AG20443 (cell line): ENCODE data around the gene MFAP2.
"Not testable (repeated sequence)": the region's sequence is repeated elsewhere in the genome, so short reads cannot be mapped to it uniquely, and the experiment has no call there.

ENCODE experiments used
- DNase-seq: peaks from one replicate; pipeline ENCODE4 v3.0.0; 2012; ENCODE audit warnings: low spot score, mixed read lengths

MFAP2 gene

DNA sequence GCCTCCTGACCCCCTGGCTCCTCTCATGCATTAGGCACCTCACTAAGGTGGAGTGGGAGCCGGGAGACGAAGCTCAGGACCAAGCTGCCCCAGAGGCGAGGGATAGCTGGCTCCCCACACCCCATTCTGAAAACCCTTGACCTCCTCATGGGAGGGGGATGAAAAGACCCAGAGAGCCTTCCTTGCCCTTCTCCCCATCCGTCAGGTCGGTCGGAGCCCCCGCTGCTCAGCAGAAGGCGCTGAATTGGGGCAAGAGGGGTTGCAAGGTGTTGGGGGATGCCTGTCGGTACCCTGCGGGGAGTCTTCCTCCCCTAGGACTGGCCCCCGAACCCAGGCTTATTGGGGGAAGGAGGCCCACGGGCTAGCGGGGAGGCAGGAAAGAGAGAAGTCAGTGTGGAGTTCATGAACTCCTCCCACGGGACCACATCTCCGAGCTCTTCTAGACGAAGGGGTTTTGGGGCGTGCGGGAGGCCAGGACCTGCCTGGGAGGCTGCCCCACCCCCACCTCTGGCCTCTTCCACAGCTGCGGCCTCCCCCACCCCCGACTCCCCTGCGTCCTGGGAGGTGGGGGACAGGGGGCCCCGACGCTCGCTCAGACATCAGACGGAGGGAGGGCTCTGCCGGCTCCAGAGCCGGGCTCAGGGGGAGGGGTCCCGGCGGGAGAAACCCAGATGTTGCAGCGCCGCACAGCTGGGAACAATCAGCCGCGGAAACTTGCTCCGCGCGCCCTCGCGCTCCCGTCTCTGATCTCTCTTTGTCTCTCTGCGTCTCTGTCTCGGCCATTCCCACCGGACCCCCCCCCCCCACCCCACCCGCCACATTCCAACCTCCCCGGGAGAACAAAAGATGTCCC, 719 bp downstream of the MFAP2 start:
- peak; percentile 57 for DNase-seq

DNA sequence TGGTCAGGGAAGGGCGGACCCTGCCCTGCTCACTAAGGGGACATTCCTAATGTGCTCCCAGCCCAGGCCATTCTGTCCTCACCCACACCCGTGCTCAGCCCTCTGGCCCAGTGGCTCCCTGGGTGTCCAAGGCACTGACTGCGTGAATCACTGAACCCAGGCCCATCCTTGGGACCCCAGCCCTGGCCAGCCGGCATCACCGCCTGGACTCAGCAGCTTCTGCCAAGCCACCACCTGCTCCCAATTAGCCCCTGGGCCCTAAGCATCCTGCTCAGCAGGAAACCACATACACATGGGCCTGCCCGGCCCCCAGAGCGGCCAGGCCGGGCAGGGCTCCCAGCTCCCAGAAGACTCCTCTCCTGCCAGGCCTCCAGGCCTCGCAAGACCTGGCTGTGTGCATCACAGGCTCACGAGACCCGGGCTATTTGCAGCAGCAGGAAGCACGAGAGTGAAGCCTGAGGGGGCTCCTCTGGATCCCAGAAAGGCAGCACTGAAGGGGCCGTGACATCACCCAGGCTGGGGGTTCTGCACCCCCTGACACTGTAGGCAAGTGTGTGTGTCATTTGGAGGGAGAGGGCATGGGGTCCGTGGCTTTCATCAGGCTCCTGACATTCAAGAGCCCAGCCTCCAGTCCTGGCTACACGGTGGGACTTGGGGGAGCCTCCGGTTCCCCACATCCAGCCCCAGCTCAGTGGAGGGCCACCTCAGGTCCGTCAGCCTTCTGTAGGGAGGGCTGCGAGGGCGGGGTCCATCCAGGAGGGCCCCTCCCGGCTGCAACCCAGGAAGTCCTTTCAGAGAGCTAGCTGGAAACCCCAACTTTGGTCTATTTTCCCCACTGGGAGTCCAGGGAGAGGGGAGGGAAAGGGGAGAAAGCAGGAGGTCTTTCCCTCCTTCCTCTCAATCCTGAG, 1.6 kb downstream of the MFAP2 start:
- DNase-seq: peak; percentile 96

DNA sequence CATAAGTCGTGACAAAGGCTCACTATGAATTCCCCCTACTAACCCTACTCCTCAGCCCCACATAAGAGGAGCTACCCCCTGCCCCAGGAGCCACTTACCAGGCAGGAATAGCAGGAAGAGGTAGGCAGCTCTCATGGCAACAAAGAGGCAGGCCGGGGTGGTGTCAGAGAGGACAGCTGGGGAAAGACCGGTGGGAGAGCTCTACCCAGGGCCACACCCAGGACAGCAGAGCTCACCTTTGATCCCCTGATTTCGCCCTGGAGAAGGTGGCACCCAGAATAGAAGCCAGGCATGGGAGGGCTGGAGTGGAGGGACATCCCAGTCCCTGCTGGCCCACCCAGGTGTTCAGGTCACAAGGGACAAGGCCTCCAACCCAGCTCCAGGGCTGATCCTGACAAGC, 2.3 kb downstream of the MFAP2 start:
- DNase-seq: no peak

DNA sequence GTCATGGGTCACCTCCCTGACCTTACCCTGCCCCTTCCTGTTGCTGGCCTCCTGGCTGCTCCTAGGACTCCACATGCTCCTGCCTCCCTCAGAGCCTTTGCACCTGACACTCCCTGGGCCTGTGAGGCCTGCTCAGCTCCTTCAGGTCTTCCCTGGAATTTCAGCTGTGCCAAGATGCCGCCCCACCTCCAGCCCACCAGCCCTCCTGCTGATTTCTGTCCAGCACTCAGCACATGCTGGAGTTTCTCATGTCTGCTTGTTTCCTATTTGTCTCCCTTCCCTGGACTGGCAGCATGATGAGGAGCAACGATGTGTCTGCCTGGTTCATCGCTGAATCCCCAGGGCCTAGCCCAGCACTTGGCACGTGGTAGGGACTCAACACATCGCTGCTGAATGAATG, 3.0 kb downstream of the MFAP2 start:
- DNase-seq: no peak

DNA sequence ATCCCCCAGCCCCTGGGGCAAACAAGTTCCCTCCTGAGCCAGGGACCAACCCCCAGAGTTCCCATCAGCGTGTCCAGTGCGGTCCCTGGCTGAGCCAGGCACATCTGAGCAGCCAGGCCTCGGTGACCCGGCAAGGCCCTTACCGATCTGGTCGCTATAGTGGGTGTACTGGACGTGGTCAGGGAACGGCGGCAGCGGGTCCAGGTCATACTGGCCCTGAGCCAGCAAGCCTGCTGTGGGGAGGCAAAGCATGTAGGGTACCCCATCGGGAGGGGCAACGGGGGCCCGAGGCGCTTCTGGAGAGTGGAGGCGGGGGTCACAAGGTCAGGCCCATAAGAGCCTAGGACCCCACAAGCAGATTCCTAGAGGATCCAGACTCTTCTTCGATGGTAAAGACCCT, 3.5 kb downstream of the MFAP2 start:
- no peak for DNase-seq

DNA sequence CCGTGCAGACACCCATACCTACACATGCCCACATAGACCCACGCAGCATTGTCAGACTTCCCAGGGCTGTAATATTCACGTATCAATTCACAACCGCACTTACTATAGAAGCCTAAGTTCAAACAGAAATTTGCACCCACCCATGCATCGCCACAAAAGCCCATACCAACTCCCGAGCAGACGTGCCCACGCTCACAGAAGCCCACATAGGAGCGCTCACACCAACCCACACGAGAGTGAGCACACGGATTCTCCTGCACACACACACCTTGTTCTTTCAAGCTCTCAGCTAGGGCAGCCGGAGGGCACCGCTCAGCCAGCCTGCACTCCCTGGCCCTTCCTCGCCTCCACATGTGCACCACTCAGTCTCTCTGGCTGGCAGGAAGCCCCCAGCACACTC, 4.6 kb downstream of the MFAP2 start:
- no peak for DNase-seq

DNA sequence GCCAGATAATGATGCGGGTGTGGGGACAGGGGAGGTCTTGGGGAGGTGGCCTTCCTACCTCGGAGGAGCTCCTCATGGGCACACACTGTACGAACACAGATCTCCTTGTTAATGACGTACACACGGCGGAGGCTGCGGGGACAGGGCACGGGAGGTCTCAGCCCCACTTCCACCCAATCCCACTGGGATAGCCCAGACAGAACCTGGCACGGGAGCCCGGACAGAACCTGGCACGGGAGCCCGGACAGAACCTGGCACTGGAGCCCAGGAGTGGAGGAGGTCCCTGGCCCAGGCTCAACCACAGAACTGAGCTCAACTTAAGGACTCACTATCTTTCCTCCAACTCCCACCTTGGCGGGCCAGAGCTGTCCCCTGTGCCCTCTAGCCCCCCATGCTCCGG, 5.2 kb downstream of the MFAP2 start:
- no peak for DNase-seq

DNA sequence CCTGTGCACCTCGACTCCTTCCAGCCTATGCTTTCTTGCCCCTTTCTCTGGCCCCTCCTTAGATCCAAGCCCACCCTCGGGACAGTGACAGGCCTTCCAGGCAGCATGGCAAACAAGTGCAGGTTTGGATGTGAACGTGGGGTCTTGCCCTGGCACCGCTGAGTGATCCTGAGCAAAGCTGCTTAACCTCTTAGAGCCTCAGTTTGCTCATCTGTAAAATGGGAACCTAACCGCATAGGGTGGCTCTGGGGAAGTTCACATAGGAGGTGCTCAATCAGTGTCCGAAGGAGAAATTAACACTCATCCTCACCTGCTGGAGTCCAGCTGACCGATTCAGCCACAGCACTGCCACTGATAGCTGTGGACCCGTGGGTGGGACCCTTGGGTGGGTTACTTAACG, 7.2 kb downstream of the MFAP2 start:
- DNase-seq: no peak

DNA sequence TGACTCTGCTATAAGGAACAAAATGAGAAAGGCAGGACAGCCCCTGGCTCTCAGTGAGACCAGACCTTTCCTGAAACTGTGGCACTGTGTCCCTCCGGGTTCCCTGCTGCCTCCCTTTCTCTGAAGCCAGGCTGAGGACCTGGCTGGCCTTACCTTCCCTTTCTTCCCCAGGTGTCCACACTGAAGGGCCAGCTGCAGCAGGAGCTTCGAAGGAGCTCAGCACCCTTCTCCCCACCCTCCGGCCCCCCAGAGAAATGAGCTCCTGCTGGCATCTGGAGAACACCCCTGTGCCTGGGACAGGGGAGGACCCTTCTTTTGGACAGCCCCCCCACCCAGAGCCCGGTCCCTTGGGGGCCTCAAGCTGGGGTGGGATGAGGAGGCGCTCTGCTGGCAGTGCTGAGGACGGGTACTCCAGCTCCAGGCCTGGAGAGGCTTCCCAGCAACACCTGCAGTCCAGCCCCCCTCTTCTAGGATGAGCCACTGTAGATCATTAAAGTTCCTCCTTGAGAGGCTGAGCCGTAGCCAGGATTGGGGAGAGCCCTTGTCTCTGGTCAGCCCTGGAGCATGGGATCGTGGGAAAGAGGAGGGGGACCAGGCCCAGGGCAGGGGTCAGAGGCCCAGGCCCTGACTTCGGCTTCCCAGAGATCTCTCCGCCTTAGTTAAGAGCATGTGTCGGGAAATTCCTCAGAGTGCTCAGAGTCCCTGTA, 8.1 kb downstream of the MFAP2 start:
- DNase-seq: no peak

DNA sequence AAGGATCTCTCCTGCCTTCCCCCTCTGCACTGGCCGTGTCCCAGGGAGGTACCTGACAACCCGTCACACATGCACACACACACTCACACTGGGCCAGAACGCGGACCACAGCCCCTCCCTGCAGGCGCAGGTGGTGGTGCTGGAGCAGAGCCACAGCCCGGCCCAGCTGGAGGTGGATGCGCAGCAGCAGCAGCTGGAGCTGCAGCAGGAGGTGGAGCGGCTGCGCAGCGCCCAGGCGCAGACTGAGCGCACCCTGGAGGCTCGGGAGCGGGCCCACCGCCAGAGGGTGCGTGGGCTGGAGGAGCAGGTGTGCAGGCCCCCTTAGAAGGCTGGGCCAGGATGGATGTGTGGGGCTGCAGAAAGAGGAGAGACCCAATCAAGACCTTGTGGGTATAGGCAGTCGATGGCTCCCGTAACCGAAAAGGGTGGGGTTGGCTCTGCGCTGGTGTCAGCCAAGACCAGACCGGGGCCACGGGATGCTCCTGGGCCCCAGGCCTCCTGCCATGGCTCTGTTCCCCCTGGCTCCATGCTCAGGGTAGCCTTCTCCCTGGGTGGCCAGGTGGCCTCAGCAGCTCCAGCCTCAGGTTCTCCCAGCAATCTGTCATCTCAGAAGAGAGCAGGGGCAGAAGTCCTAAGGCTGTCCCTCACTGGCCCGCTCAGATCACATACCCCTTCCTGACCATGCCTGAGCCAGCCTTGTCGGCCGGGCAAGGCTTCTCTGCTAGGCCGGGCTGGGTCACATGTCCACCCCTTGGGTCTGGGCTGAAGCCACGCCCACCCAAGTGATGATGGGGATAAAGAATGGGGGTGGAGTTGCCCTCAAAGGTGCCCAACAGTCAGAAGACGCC, 8.9 kb downstream of the MFAP2 start:
- DNase-seq: peak; percentile 68

DNA sequence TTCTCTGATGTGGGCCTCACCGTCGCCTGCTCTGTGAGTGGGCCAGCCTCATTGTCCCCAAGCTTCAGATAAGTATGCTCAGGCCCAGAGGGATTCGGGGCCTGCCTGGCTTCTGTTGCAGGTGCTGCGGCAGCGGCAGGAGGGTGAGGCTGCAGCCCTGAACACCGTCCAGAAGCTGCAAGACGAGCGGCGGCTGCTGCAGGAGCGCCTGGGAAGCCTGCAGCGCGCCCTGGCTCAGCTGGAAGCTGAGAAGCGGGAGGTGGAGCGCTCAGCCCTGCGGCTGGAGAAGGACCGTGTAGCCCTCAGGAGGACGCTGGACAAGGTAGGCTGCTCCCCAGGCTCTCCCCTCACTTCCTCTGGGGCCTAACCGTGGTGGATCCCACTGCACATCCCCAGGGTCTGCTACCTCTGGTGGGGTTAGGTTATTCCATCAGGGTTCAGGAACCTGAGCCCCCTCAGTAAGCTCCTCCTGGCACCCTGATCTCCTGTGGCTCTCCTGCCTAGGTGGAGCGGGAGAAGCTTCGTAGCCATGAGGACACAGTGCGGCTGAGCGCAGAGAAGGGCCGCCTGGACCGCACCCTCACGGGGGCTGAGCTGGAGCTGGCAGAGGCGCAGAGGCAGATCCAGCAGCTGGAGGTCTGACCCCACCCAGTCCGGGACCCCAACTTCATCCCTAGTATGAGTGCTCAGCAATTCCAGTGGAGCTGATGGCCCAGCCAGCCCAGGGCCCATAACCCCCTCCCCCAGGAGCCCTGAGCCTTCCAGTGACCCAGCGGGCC, 10.1 kb downstream of the MFAP2 start:
- DNase-seq: no peak

DNA sequence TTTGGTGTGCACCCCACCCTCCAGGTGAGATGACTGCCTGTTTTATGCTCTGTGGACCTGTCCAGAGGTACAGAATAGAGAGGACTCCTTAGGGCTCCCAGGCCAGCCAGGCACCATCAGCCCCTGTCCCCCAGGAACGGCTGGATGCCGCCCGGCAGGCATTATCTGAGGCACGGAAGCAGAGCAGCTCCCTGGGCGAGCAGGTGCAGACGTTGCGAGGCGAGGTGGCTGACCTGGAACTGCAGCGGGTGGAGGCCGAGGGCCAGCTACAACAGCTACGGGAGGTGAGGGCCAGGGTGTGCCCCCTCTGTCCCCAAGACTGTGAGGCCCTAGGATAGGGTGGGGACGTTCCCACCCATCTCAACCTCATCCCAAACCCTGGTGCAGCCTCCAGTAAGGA, 10.8 kb downstream of the MFAP2 start:
- DNase-seq: no peak

DNA sequence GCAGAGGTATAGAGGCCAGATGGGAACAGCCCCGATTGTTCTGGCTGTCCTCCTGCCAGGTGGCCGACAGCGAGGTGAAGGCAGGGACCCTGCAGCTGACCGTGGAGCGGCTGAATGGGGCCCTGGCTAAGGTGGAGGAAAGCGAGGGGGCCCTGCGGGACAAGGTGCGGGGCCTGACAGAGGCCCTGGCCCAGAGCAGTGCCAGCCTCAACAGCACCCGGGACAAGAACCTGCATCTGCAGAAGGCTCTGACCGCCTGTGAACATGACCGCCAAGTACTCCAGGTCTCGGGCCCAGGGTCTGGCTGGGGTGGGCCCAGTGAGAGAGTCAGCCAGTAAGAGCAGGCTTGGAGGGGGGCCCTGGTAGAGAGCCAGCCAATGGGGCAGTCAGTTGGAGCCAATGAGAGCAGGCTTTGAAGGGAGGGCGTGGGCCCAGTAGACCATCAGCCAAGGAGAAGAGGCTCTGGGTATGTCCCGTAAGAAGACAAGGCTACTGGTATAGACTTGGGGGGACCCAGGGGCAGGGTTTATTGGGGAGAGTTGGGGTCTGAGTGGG, 11.3 kb downstream of the MFAP2 start:
- DNase-seq: no peak

DNA sequence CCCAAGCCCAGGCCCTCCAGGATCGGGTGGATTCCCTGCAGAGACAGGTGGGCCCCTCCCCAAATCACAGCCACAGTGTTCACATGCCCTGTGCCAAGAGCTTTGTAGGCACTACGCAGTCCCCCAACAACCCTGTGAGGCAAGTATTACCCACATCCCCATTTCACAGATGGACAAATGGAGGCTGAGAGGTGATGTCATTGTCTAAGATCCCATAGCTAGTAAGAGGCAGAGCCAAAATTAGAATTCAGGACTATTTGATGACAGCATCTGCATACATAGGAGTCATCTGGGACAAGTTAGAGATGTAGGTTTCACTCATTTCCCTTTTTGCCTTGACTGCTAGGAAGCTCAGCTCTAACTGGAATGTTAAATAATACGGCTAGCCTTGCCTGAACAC, 12.0 kb downstream of the MFAP2 start:
- no peak for DNase-seq

DNA sequence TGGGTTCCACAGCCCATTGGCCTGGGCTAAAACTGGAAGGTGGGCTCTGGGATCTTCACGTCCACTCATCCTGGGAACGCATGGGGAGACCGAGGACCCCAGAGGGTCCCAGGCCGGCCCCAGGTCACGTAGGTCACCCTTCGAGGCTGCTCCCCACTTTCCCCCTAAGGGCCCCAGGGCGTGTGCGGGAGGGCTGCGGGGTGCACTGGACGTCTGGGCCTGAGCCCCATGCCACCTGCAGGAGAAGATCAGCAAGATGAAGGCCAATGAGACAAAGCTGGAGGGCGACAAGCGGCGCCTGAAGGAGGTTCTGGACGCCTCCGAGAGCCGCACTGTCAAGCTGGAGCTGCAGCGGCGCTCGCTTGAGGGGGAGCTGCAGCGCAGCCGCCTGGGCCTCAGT, 12.5 kb downstream of the MFAP2 start:
- DNase-seq: no peak

DNA sequence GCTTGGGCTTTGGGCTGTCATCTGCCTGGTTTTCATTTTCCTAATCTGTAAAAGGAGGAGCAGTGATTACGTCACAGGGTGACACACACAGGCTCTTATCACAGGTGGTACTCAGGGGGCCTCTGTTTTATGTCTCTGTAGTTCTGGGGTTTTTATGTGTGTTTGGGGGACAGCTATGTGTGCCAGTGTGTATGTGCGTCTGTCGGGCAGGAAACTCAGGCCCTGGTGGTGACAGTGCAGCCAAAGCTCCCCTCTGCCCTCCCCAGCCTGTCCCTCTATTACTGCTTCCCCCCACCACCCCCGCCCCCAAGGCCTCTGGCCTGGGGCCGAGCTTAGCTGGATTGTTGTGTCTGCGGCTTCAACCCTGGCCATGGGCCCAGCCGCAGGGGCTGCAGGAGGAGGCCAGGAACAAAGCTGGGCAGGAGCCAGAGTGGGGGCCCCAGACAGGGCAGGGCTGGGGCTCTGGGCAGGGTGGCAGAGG, 13.3 kb downstream of the MFAP2 start:
- DNase-seq: peak; percentile 63

DNA sequence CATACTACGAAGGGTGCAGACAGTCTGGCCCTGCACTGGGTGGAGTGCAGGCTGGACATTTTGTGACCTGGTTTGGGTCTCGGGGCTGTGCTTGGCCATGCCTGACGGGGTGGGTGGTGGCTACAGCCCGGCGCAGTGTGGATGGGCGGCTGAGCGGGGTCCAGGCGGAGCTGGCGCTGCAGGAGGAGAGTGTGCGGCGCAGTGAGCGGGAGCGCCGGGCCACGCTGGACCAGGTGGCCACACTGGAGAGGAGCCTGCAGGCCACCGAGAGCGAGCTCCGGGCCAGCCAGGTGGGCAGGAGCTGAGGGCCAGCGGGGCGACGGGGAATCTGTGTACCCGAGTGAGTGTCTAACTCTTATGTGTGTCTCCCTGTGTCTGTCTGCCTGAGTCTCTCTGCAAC, 14.1 kb downstream of the MFAP2 start:
- DNase-seq: no peak

DNA sequence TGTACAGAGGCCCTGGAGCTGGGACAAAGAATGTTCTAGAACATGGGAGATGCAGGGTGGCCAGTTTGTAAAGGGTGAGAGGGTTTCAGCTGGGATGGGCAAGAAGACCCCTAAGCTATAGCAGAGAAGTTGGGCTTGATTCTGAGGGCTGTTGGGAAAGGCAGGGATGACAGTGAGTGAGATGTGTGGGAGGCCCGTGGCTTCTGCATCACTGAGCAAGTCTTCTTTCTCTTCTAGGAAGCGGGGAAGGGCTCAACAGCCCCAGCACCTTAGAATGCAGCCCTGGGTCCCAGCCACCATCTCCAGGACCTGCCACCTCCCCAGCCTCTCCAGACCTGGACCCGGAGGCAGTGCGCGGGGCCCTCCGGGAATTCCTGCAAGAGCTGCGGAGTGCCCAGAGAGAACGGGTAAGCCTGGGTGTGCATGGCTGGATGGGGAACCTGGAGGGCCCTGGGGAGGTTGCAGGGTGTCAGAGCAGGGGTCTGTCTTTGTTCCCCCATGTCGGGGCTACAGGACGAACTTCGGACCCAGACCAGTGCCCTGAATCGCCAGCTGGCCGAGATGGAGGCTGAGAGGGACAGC, 14.8 kb downstream of the MFAP2 start:
- no peak for DNase-seq

DNA sequence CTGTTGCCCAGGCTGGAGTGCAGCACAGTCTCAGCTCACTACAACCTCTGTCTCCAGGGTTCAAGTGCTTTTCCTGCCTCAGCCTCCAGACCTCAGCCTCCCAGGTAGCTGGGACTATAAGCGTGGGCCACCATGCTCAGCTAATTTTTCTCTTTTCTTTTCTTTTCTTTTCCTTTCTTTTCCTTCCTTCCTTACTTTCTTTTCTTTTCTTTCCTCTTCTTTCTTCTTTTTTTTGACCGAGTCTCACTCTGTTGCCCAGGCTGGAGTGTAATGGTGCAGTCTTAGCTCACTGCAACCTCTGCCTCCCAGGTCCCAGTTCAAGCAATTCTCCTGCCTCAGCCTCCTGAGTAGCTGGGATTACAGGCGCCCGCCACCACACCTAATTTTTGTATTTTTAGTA, 16.3 kb downstream of the MFAP2 start:
- DNase-seq: not testable (repeated sequence)
